ENCODE measurements around the gene AWAT1.

DNA sequence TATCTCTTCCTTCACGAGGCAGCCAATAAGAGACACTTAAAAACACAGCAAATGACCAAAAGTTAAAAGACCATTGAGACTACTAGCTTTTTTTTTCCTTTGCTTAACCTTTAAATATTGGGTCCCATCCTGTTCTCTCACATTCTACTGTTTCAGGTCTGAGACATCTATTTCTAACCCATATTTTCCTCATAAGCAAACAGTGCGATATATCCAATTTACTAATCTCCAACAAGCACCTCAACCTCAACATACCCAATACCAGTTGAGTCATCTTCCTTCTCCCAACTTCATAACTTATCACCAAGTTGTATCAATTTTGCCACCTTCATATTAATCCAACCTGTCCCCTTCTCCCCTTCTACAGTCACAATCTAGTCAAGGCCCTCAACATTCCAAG lies 7.0 kb downstream of the AWAT1 start:
- TF ChIP-seq CREB1 (IDR thresholded peaks at IDR 0.05; ENCODE audit: low read depth) = no peak
- no peak for TF ChIP-seq CEBPB (IDR thresholded peaks at IDR 0.05)
- TF ChIP-seq EP300 (IDR thresholded peaks at IDR 0.05; ENCODE audit: borderline replicate concordance) = no peak
- TF ChIP-seq RAD21 (IDR thresholded peaks at IDR 0.05; ENCODE audit: low read depth) = no peak
- no peak for TF ChIP-seq ZBTB7A (IDR thresholded peaks at IDR 0.05; ENCODE audit: low read depth)
- no peak for TF ChIP-seq YY1 (IDR thresholded peaks at IDR 0.05; ENCODE audit: low read depth)
- TF ChIP-seq EGR1 (IDR thresholded peaks at IDR 0.05) = no peak
- TF ChIP-seq REST (IDR thresholded peaks at IDR 0.05; ENCODE audit: low read depth) = no peak
- TF ChIP-seq MAX (IDR thresholded peaks at IDR 0.05) = no peak
- TF ChIP-seq TAF1 (IDR thresholded peaks at IDR 0.05; ENCODE audit: low read depth) = no peak
- no peak for TF ChIP-seq FOXM1 (IDR thresholded peaks at IDR 0.05; ENCODE audit: borderline replicate concordance, low read depth)
- TF ChIP-seq, protein P1, sequence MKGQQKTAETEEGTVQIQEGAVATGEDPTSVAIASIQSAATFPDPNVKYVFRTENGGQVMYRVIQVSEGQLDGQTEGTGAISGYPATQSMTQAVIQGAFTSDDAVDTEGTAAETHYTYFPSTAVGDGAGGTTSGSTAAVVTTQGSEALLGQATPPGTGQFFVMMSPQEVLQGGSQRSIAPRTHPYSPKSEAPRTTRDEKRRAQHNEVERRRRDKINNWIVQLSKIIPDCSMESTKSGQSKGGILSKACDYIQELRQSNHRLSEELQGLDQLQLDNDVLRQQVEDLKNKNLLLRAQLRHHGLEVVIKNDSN (IDR thresholded peaks at IDR 0.05) = no peak
